ENCODE measurements around the gene ASTN2.

Gene ASTN2

GRCh38 chr9:117354244-117354847, 60.5 kb downstream of the ASTN2 start:
- no peak overlapping the region for H3K4me3 ChIP-seq (ENCODE audit: low read depth, low read length)
- no peak for DNase-seq (ENCODE audit: low read depth)
- TF ChIP-seq MAX (IDR thresholded peaks at IDR 0.05; ENCODE audit: low read depth, low read length): no peak
- TF ChIP-seq CTCF (IDR thresholded peaks at IDR 0.05; ENCODE audit: low read depth, low read length): no peak
- no peak for TF ChIP-seq POLR2A (IDR thresholded peaks at IDR 0.05; ENCODE audit: extremely low read depth, insufficient read length)
- no peak for TF ChIP-seq MYC (IDR thresholded peaks at IDR 0.05; ENCODE audit: low read depth, low read length)

- TF ChIP-seq MYC (IDR thresholded peaks at IDR 0.05; ENCODE audit: low read depth, low read length): no peak
- no peak for TF ChIP-seq POLR2A (IDR thresholded peaks at IDR 0.05; ENCODE audit: extremely low read depth, insufficient read length)
- H3K4me3 ChIP-seq (ENCODE audit: low read depth, low read length): no peak overlapping the region
- DNase-seq (ENCODE audit: low read depth): no peak
Measured at GRCh38 chr9:117344892-117345660, 69.8 kb downstream of the ASTN2 start.

- no peak overlapping the region for H3K4me3 ChIP-seq (ENCODE audit: low read depth, low read length)
- no peak for DNase-seq (ENCODE audit: low read depth)
- no peak for TF ChIP-seq MYC (IDR thresholded peaks at IDR 0.05; ENCODE audit: low read depth, low read length)
- TF ChIP-seq POLR2A (IDR thresholded peaks at IDR 0.05; ENCODE audit: extremely low read depth, insufficient read length): no peak
Measured at GRCh38 chr9:117343427-117343826, 71.4 kb downstream of the ASTN2 start.

GRCh38 chr9:117341151-117341550, 73.7 kb downstream of the ASTN2 start:
- no peak for DNase-seq (ENCODE audit: low read depth)
- no peak overlapping the region for H3K4me3 ChIP-seq (ENCODE audit: low read depth, low read length)
- TF ChIP-seq CTCF (IDR thresholded peaks at IDR 0.05; ENCODE audit: low read depth, low read length): no peak
- TF ChIP-seq POLR2A (IDR thresholded peaks at IDR 0.05; ENCODE audit: extremely low read depth, insufficient read length): no peak
- TF ChIP-seq MAX (IDR thresholded peaks at IDR 0.05; ENCODE audit: low read depth, low read length): no peak
- no peak for TF ChIP-seq MYC (IDR thresholded peaks at IDR 0.05; ENCODE audit: low read depth, low read length)

- TF ChIP-seq POLR2A (IDR thresholded peaks at IDR 0.05; ENCODE audit: extremely low read depth, insufficient read length): no peak
- TF ChIP-seq MYC (IDR thresholded peaks at IDR 0.05; ENCODE audit: low read depth, low read length): no peak
- TF ChIP-seq MAX (IDR thresholded peaks at IDR 0.05; ENCODE audit: low read depth, low read length): no peak
- TF ChIP-seq CTCF (IDR thresholded peaks at IDR 0.05; ENCODE audit: low read depth, low read length): no peak
- no peak for DNase-seq (ENCODE audit: low read depth)
- H3K4me3 ChIP-seq (ENCODE audit: low read depth, low read length): no peak overlapping the region
Measured at GRCh38 chr9:117340422-117340821, 74.4 kb downstream of the ASTN2 start.

- no peak for TF ChIP-seq POLR2A (IDR thresholded peaks at IDR 0.05; ENCODE audit: extremely low read depth, insufficient read length)
- no peak for TF ChIP-seq MAX (IDR thresholded peaks at IDR 0.05; ENCODE audit: low read depth, low read length)
- no peak for TF ChIP-seq CTCF (IDR thresholded peaks at IDR 0.05; ENCODE audit: low read depth, low read length)
- no peak for TF ChIP-seq MYC (IDR thresholded peaks at IDR 0.05; ENCODE audit: low read depth, low read length)
- no peak overlapping the region for H3K4me3 ChIP-seq (ENCODE audit: low read depth, low read length)
- no peak for DNase-seq (ENCODE audit: low read depth)
Measured at GRCh38 chr9:117335837-117336433, 78.9 kb downstream of the ASTN2 start.
